HepG2 (cell line): ENCODE measurements around the gene SASH3. TPM values are rescaled to one million over a fixed set of nuclear protein-coding genes. Genes with fewer than 3 reads are reported as not detected.

ENCODE experiments used
- ATAC-seq: fragments of 200-7000 bp; cut with Tn5 transposase; 3 replicates; pipeline ENCODE4 v1.9.1; 2020; ENCODE audit warnings: mild to moderate bottlenecking, moderate library complexity
- BruUV-seq: library from RNA; stranded (reverse); fragments of 400-500 nt; replicated peaks from 2 replicates; lab custom pipeline; 2021; lab: Mats Ljungman, UMichigan
- CTCF ChIA-PET: fragments of 300-600 bp; formaldehyde crosslinking; extraction: SDS; loops from one replicate; lab custom pipeline; 2021; ENCODE audit warnings: low total read pairs, inconsistent platforms, low intra/inter-chr PET ratio; lab: Yijun Ruan, JAX
- POLR2A ChIA-PET: fragments of 350-600 bp; sonication (Branson Sonifier 250); formaldehyde crosslinking; loops from one replicate; lab custom pipeline; 2020; ENCODE audit warnings: antibody characterized with exemption, inconsistent platforms; lab: Yijun Ruan, JAX
- DNase-seq: peaks from one replicate; pipeline ENCODE4 v3.0.0-alpha.2; 2015; ENCODE audit warnings: low spot score
- FAIRE-seq: peaks from 3 replicates; lab custom pipeline; 2011; peaks lifted over from hg19 to GRCh38; lab: Jason Lieb, UNC
- H2AFZ ChIP-seq: one replicate; pipeline ENCODE4 v1.6.1; 2011; ENCODE audit warnings: low read length, inconsistent platforms
- H3K27ac ChIP-seq: fragments of 300-600 bp; 3 replicates; pipeline ENCODE4 v1.8.0; 2011; ENCODE audit warnings: mixed run types, mild to moderate bottlenecking, mixed read lengths, low read length, inconsistent platforms; ENCODE audit not compliant: insufficient read depth; ENCODE audit errors: extremely low read length
- H3K27me3 ChIP-seq, 2 experiments: fragments of 200-600 bp in 1 of 2; 2 replicates in 1 of 2; 3 replicates in 1 of 2; pipeline versions ENCODE4 v1.6.0 to v1.8.0; 2011; ENCODE audit warnings: low read length in 2 of 2, mild to moderate bottlenecking in 2 of 2, moderate library complexity in 2 of 2, inconsistent platforms in 1 of 2; ENCODE audit not compliant: insufficient read depth in 2 of 2, control insufficient read depth in 1 of 2
- H3K36me3 ChIP-seq, 2 experiments: fragments of 200-600 bp in 1 of 2; replicated peaks in 1 of 2; 2 replicates in 1 of 2; 3 replicates in 1 of 2; pipeline versions ENCODE4 v1.5.1 to v1.8.0; 2011; ENCODE audit warnings: low read length in 2 of 2, inconsistent platforms in 1 of 2; ENCODE audit not compliant: insufficient read depth in 2 of 2, control insufficient read depth in 1 of 2
- H3K4me1 ChIP-seq: 2 replicates; pipeline ENCODE4 v1.5.1; 2012; ENCODE audit warnings: low read length, inconsistent platforms; ENCODE audit not compliant: insufficient read depth
- H3K4me2 ChIP-seq: 2 replicates; pipeline ENCODE4 v1.6.0; 2011; ENCODE audit warnings: low read depth, low read length, inconsistent platforms
- H3K4me3 ChIP-seq, 3 experiments: fragments of 200-600 bp in 1 of 3; sonication (generic), shearing (Covaris generic) in 1 of 3; replicated peaks in 1 of 3; 2 replicates each; pipeline ENCODE4 v1.5.1; 2011 to 2016; ENCODE audit warnings: low read length in 3 of 3, inconsistent platforms in 2 of 3, low read depth in 2 of 3, mild to moderate bottlenecking in 2 of 3, control low read depth in 1 of 3, mixed read lengths in 1 of 3; ENCODE audit not compliant: insufficient read depth in 1 of 3
- H3K79me2 ChIP-seq: one replicate; pipeline ENCODE4 v1.6.1; 2011; ENCODE audit warnings: low read length, inconsistent platforms; ENCODE audit not compliant: insufficient read depth
- H3K9ac ChIP-seq: 2 replicates; pipeline ENCODE4 v1.6.0; 2011; ENCODE audit warnings: mild to moderate bottlenecking, low read depth, low read length, inconsistent platforms; ENCODE audit not compliant: insufficient read depth
- H3K9me3 ChIP-seq: 2 replicates; pipeline ENCODE4 v1.5.1; 2012; ENCODE audit warnings: mild to moderate bottlenecking, low read length
- H4K20me1 ChIP-seq: 2 replicates; pipeline ENCODE4 v1.6.0; 2011; ENCODE audit warnings: inconsistent platforms, mild to moderate bottlenecking, low read length, moderate library complexity; ENCODE audit not compliant: insufficient read depth
- CEBPG ChIP-seq: IDR thresholded peaks from 2 replicates; pipeline ENCODE4 v1.6.1; 2016
- DBP ChIP-seq: sonication (generic); formaldehyde crosslinking; IDR thresholded peaks from 2 replicates; pipeline ENCODE4 v1.4.0; 2020; ENCODE audit warnings: missing genetic modification reagents; ENCODE audit errors: not compliant biosample characterization
- ETV6 ChIP-seq: sonication (generic); formaldehyde crosslinking; conservative IDR thresholded peaks from 2 replicates; pipeline ENCODE4 v1.4.0; 2020; ENCODE audit warnings: missing genetic modification reagents
- FOXP4 ChIP-seq: sonication (generic); formaldehyde crosslinking; IDR thresholded peaks from 2 replicates; pipeline ENCODE4 v1.4.0; 2020; ENCODE audit warnings: missing genetic modification reagents
- HOXD1 ChIP-seq: sonication (generic); formaldehyde crosslinking; IDR thresholded peaks from 2 replicates; pipeline ENCODE4 v1.5.0; 2020; ENCODE audit warnings: missing genetic modification reagents
- NFE2L1 ChIP-seq: sonication (generic); formaldehyde crosslinking; IDR thresholded peaks from 2 replicates; pipeline ENCODE4 v1.4.0; 2020; ENCODE audit warnings: missing genetic modification reagents, mild to moderate bottlenecking, borderline replicate concordance
- SRSF9 ChIP-seq: fragments of 200-400 bp; formaldehyde crosslinking; IDR thresholded peaks from 2 replicates; pipeline ENCODE4 v1.6.1; 2018; ENCODE audit warnings: borderline replicate concordance, mild to moderate bottlenecking, low read depth, low read length; ENCODE audit not compliant: insufficient read depth, poor library complexity, severe bottlenecking
- TBP ChIP-seq: sonication (generic); formaldehyde crosslinking; IDR thresholded peaks from 2 replicates; pipeline ENCODE4 v1.5.0; 2020; ENCODE audit warnings: missing genetic modification reagents
- ZIK1 ChIP-seq: sonication (generic); formaldehyde crosslinking; IDR thresholded peaks from 2 replicates; pipeline ENCODE4 v1.5.0; 2020; ENCODE audit warnings: mild to moderate bottlenecking, low read depth, missing genetic modification reagents, borderline replicate concordance
- ZNF143 ChIP-seq: sonication (generic); formaldehyde crosslinking; IDR thresholded peaks from 2 replicates; pipeline ENCODE4 v1.4.0; 2020; ENCODE audit warnings: missing genetic modification reagents
- ZNF512B ChIP-seq: sonication (generic); formaldehyde crosslinking; IDR thresholded peaks from 2 replicates; pipeline ENCODE4 v1.5.1; 2020; ENCODE audit warnings: missing genetic modification reagents, mild to moderate bottlenecking, borderline replicate concordance
- ZNF547 ChIP-seq: sonication (generic); formaldehyde crosslinking; IDR thresholded peaks from 2 replicates; pipeline ENCODE4 v1.5.1; 2020; ENCODE audit warnings: mild to moderate bottlenecking, missing genetic modification reagents
- WGBS: methylation state at CpG from one replicate; pipeline ENCODE4 v1.1.6; 2017; ENCODE audit warnings: low lambda C conversion rate; 5-methylcytosine and 5-hydroxymethylcytosine counted together
- in situ Hi-C: cut with HindIII; loops from 2 replicates; pipeline ENCODE4 v1.10.0; 2017; ENCODE audit warnings: low pct_unique_long_range_greater_than_20kb; ENCODE audit not compliant: extremely low pct_ligation_motif_present
- intact Hi-C: fragments of 100-400 bp; cut with micrococcal nuclease; formaldehyde crosslinking; loops from one replicate; pipeline ENCODE4 v1.10.0; 2022; ENCODE audit not compliant: unreplicated experiment
- polyA plus RNA-seq, 8 experiments: library from polyadenylated mRNA; depleted of rRNA in 3 of 8; stranded (reverse) in 7 of 8; unstranded in 1 of 8; fragments of >200 nt; fragmentation: Illumina TruSeq in 4 of 8; extraction: Trizol in 4 of 8; gene quantifications; 2 replicates each; pipeline versions ENCODE4 v1.2.1 to v1.2.3, GENCODE V29; 2011 to 2016; ENCODE audit warnings: low read depth in 4 of 8, missing spikeins in 1 of 8, mixed read lengths in 1 of 8; ENCODE audit not compliant: insufficient read depth in 1 of 8
- total RNA-seq, 5 experiments: library from RNA; depleted of rRNA; stranded (reverse); fragments of >200 nt; fragmentation: Illumina TruSeq; extraction: Trizol; gene quantifications; 2 replicates each; pipeline ENCODE4 v1.2.3, GENCODE V29; 2016; ENCODE audit warnings: low read depth in 1 of 5

The SASH3 gene
- total and polyA plus RNA-seq, 2 of the 13 experiments (the other 11 are each of a cell fraction or from before 2014, with no cell fraction given), result 0.08 TPM; not detected in 1

GRCh38 chrX:129744861-129745321, 34.9 kb upstream of the SASH3 start (continued):
- TF ChIP-seq ZNF143 (CRISPR knock-in tag) (no peak), NFE2L1 (CRISPR knock-in tag) (no peak), HOXD1 (no peak), SRSF9 (no peak), DBP (CRISPR knock-in tag) (no peak)

GRCh38 chrX:129746557-129747470, 32.9 kb upstream of the SASH3 start:
- in situ Hi-C loops (no loop called here), intact Hi-C loops (no loop called here)
- ChIA-PET POLR2A (no interaction called here), CTCF (no interaction called here)
- Histone ChIP-seq H3K4me2 (no peak overlapping the region), H3K27ac (no peak overlapping the region), H3K4me3 (no peak overlapping the region), H3K27me3 (no peaks in the 10 kb centered on the region), H3K79me2 (no peaks in the 10 kb centered on the region), H4K20me1 (no peaks in the 10 kb centered on the region), H3K9me3 (no peaks in the 10 kb centered on the region), H2AFZ (no peak overlapping the region), H3K36me3 (no peaks in the 10 kb centered on the region), H3K4me1 (peaks cover 16% of the 10 kb centered on the region), H3K9ac (no peak overlapping the region)
- FAIRE-seq, result no peak
- WGBS, result 97% methylated on average over 4 of the region's 7 CpGs
- no TSS peak for BruUV-seq
- ATAC-seq, result no peak
- no peak for DNase-seq
- TF ChIP-seq CEBPG (CRISPR knock-in tag) (no peak), FOXP4 (CRISPR knock-in tag) (no peak), TBP (no peak), ZNF512B (CRISPR knock-in tag) (no peak), ZIK1 (CRISPR knock-in tag) (no peak), ZNF547 (CRISPR knock-in tag) (no peak), ETV6 (CRISPR knock-in tag) (no peak)
